PC-3 (cell line): ENCODE data around the gene BRD3. TPM values are rescaled to one million over a fixed set of nuclear protein-coding genes. Genes with fewer than 3 reads are reported as not detected.

Experiments
- ATAC-seq: fragments of 200-7000 bp; cut with Tn5 transposase; 2 replicates; pipeline ENCODE4 v1.9.1; 2020; ENCODE audit warnings: mild to moderate bottlenecking, moderate library complexity
- BruUV-seq: library from RNA; stranded (reverse); fragments of 400-500 nt; replicated peaks from 2 replicates; lab custom pipeline; 2021; lab: Mats Ljungman, UMichigan
- CTCF ChIA-PET: fragments of 300-600 bp; sonication (Branson Sonifier 250); formaldehyde crosslinking; loops from one replicate; lab custom pipeline; 2022; ENCODE audit warnings: antibody characterized with exemption; lab: Charles Lee
- POLR2A ChIA-PET: fragments of 300-600 bp; sonication (Branson Sonifier 250); formaldehyde crosslinking; loops from one replicate; lab custom pipeline; 2022; ENCODE audit warnings: antibody characterized with exemption; ENCODE audit not compliant: unreplicated experiment; lab: Charles Lee
- DNase-seq: peaks from one replicate; pipeline ENCODE4 v3.0.0-alpha.2; 2015
- H2AFZ ChIP-seq: fragments of 300-600 bp; sonication (generic); 2 replicates; pipeline ENCODE4 v1.6.0; 2016; ENCODE audit warnings: antibody characterized with exemption, low read length
- H3F3A ChIP-seq: fragments of 300-600 bp; sonication (generic); one replicate; pipeline ENCODE4 v1.6.0; 2017; ENCODE audit warnings: antibody characterized with exemption, low read length, control low read depth, mild to moderate bottlenecking; ENCODE audit not compliant: unreplicated experiment
- H3K27ac ChIP-seq: fragments of 300-600 bp; sonication (generic); 2 replicates; pipeline ENCODE4 v1.5.1; 2016; ENCODE audit warnings: mild to moderate bottlenecking, low read length
- H3K27me3 ChIP-seq: fragments of 300-600 bp; sonication (generic); 2 replicates; pipeline ENCODE4 v1.6.1; 2016; ENCODE audit warnings: low read length, mixed read lengths
- H3K36me3 ChIP-seq: fragments of 300-600 bp; sonication (generic); 2 replicates; pipeline ENCODE4 v1.6.1; 2016; ENCODE audit warnings: low read depth, mixed run types, low read length, mixed read lengths
- H3K4me1 ChIP-seq: fragments of 300-600 bp; sonication (generic); 2 replicates; pipeline ENCODE4 v1.5.1; 2016; ENCODE audit warnings: low read length; ENCODE audit not compliant: insufficient read depth
- H3K4me2 ChIP-seq: fragments of 300-600 bp; sonication (generic); 2 replicates; pipeline ENCODE4 v1.6.0; 2016; ENCODE audit warnings: low read length
- H3K4me3 ChIP-seq: fragments of 300-600 bp; sonication (generic); 2 replicates; pipeline ENCODE4 v1.5.1; 2016; ENCODE audit warnings: mild to moderate bottlenecking, low read length, mixed read lengths
- H3K79me2 ChIP-seq: fragments of 300-600 bp; sonication (generic); 2 replicates; pipeline ENCODE4 v1.6.1; 2017; ENCODE audit warnings: low read length, mixed read lengths
- H3K9ac ChIP-seq: fragments of 300-600 bp; sonication (generic); 2 replicates; pipeline ENCODE4 v1.6.0; 2016; ENCODE audit warnings: mild to moderate bottlenecking, low read length
- H3K9me2 ChIP-seq: fragments of 300-600 bp; sonication (generic); replicated peaks from 2 replicates; pipeline ENCODE4 v1.6.1; 2016; ENCODE audit warnings: mixed run types, low read length, mixed read lengths
- H3K9me3 ChIP-seq: fragments of 300-600 bp; sonication (generic); 2 replicates; pipeline ENCODE4 v1.6.1; 2016; ENCODE audit warnings: low read length, mixed read lengths
- H4K20me1 ChIP-seq: fragments of 300-600 bp; sonication (generic); 2 replicates; pipeline ENCODE4 v1.6.1; 2016; ENCODE audit warnings: low read length, mixed read lengths
- CTCF ChIP-seq: fragments of 300-600 bp; sonication (generic); conservative IDR thresholded peaks from 2 replicates; pipeline ENCODE4 v1.5.1; 2017; ENCODE audit warnings: antibody characterized with exemption, low read depth, mild to moderate bottlenecking, low read length
- EZH2 ChIP-seq: fragments of 300-600 bp; sonication (generic); IDR thresholded peaks from one replicate; pipeline ENCODE4 v1.6.1; 2017; ENCODE audit warnings: antibody characterized with exemption, mild to moderate bottlenecking, low read length; ENCODE audit not compliant: unreplicated experiment
- EZH2phosphoT487 ChIP-seq: fragments of 300-600 bp; sonication (generic); IDR thresholded peaks from 2 replicates; pipeline ENCODE4 v1.6.1; 2018; ENCODE audit warnings: mild to moderate bottlenecking, antibody characterized with exemption, low read length, borderline replicate concordance
- intact Hi-C: fragments of 100-400 bp; cut with micrococcal nuclease; formaldehyde crosslinking; loops from 2 replicates; pipeline ENCODE4 v1.9.0; 2023
- total RNA-seq: library from RNA; depleted of rRNA; stranded (reverse); fragments of >200 nt; gene quantifications from 2 replicates; pipeline ENCODE4 v1.2.3, GENCODE V29; 2014

The BRD3 gene
- total RNA-seq, 1 experiment from 2014 or later: 5.5 TPM

GRCh38 chr9:133995012-133995896, 72.6 kb downstream of the BRD3 start:
- no peak overlapping the region for H3K4me2 ChIP-seq
- H3K79me2 ChIP-seq: peaks cover 14% of the 10 kb centered on the region
- no peak overlapping the region for H3K4me3 ChIP-seq
- BruUV-seq: no TSS peak
- H3K4me1 ChIP-seq: peaks cover 10% of the 10 kb centered on the region
- intact Hi-C loops: loop anchor here (1.0 kb wide), 1 partner anchor 104 kb away; no protein-coding TSS in a partner anchor
- H3K36me3 ChIP-seq: no peaks in the 10 kb centered on the region
- ChIA-PET CTCF (no interaction called here), POLR2A (interaction anchor here (0.7 kb wide), 1 partner anchor 438 kb away, joined by 3 read pairs; no protein-coding TSS in a partner anchor)
- H4K20me1 ChIP-seq: peaks cover 5% of the 10 kb centered on the region; the same call in 1 of the 2 replicates
- DNase-seq (no peak), ATAC-seq (no peak)
- no peak overlapping the region for H2AFZ ChIP-seq
- H3F3A ChIP-seq: no peaks in the 10 kb centered on the region
- H3K27me3 ChIP-seq: no peaks in the 10 kb centered on the region
- no peaks in the 10 kb centered on the region for H3K9me3 ChIP-seq
- no peaks in the 10 kb centered on the region for H3K9me2 ChIP-seq
- TF ChIP-seq EZH2 (no peak), EZH2phosphoT487 (no peak), CTCF (no peak)
- no peak overlapping the region for H3K27ac ChIP-seq
- no peak overlapping the region for H3K9ac ChIP-seq

GRCh38 chr9:133994353-133995011, 73.3 kb downstream of the BRD3 start:
- BruUV-seq: no TSS peak
- no peaks in the 10 kb centered on the region for H3K27me3 ChIP-seq
- ChIA-PET CTCF (interaction anchor here (0.6 to 1.9 kb wide), 2 partner anchors 39 to 212 kb away, joined by 6 to 11 read pairs; no protein-coding TSS in a partner anchor), POLR2A (interaction anchor here (0.7 kb wide), 1 partner anchor 553 kb away, joined by 3 read pairs; no protein-coding TSS in a partner anchor)
- intact Hi-C loops: loop anchor here (1.0 kb wide), 3 partner anchors 105 to 212 kb away; no protein-coding TSS in a partner anchor
- H3K9me2 ChIP-seq: no peaks in the 10 kb centered on the region
- H2AFZ ChIP-seq: no peak overlapping the region
- H3F3A ChIP-seq: no peaks in the 10 kb centered on the region
- peak; percentile 71 for DNase-seq
- ATAC-seq: peak; percentile 35
- peak; percentile 86 for TF ChIP-seq CTCF
- TF ChIP-seq EZH2: no peak
- peaks cover 21% of the 10 kb centered on the region for H3K79me2 ChIP-seq
- H3K27ac ChIP-seq: no peak overlapping the region
- peaks cover 13% of the 10 kb centered on the region for H3K4me1 ChIP-seq
- H3K4me3 ChIP-seq: no peak overlapping the region
- no peaks in the 10 kb centered on the region for H3K9me3 ChIP-seq
- no peak overlapping the region for H3K9ac ChIP-seq
- 0 out of 2 replicates have a peak overlapping the region, but pooled peaks have one; percentile 91 for H3K4me2 ChIP-seq
- no peaks in the 10 kb centered on the region for H3K36me3 ChIP-seq
- H4K20me1 ChIP-seq: peaks cover 11% of the 10 kb centered on the region; the same call in 1 of the 2 replicates
